Natural killer cell (primary cell): Measurements from ENCODE around the gene GCNT1. TPM values are rescaled to one million over a fixed set of nuclear protein-coding genes. Genes with fewer than 3 reads are reported as not detected.
A peak's percentile ranks its signal among the peaks of the same experiment; 100 is the strongest.
"Not testable (repeated sequence)": the region's sequence is repeated elsewhere in the genome, so short reads cannot be mapped to it uniquely, and the experiment has no call there.

ENCODE experiments used
- ATAC-seq, 3 donors: fragments of 150-1000 bp in 2 of 3; fragments of 200-7000 bp in 1 of 3; cut with Tn5 transposase; 1 replicate in 1 of 3; 2 replicates in 2 of 3; pipeline ENCODE4 v1.10.0; 2021; ENCODE audit warnings: mild to moderate bottlenecking in 2 of 3, moderate library complexity in 2 of 3
- DNase-seq, 2 donors: peaks; one replicate each; pipeline versions ENCODE4 v3.0.0 to v3.0.0-alpha.2; 2013 to 2021; ENCODE audit warnings: mixed read lengths in 1 of 2
- H3K27ac ChIP-seq: one replicate; pipeline ENCODE4 v1.5.1; 2013; ENCODE audit warnings: mild to moderate bottlenecking, low read length
- H3K27me3 ChIP-seq: one replicate; pipeline ENCODE4 v1.6.1; 2013; ENCODE audit warnings: low read length; ENCODE audit not compliant: control insufficient read depth, insufficient read depth
- H3K36me3 ChIP-seq: one replicate; pipeline ENCODE4 v1.6.1; 2013; ENCODE audit warnings: low read length; ENCODE audit not compliant: control insufficient read depth, insufficient read depth
- H3K4me1 ChIP-seq: one replicate; pipeline ENCODE4 v1.6.1; 2013; ENCODE audit warnings: low read length; ENCODE audit not compliant: control insufficient read depth, insufficient read depth
- H3K4me3 ChIP-seq: one replicate; pipeline ENCODE4 v1.5.1; 2013; ENCODE audit warnings: low read length
- H3K9me3 ChIP-seq: one replicate; pipeline ENCODE4 v1.6.1; 2013; ENCODE audit warnings: low read length; ENCODE audit not compliant: control insufficient read depth, insufficient read depth
- H3K27ac Mint-ChIP-seq, 2 donors: one replicate each; pipeline ENCODE4 v1.8.0; 2022; ENCODE audit warnings: mild to moderate bottlenecking in 2 of 2, mixed read lengths in 2 of 2, moderate library complexity in 1 of 2
- H3K27me3 Mint-ChIP-seq, 2 donors: one replicate each; pipeline ENCODE4 v1.8.0; 2022; ENCODE audit warnings: low read depth in 2 of 2, mixed read lengths in 2 of 2
- H3K36me3 Mint-ChIP-seq: one replicate; pipeline ENCODE4 v1.8.0; 2022; ENCODE audit warnings: mixed read lengths
- H3K4me1 Mint-ChIP-seq, 2 donors: one replicate each; pipeline ENCODE4 v1.8.0; 2022; ENCODE audit warnings: mixed read lengths in 2 of 2
- H3K4me3 Mint-ChIP-seq: one replicate; pipeline ENCODE4 v1.8.0; 2022; ENCODE audit warnings: mild to moderate bottlenecking, moderate library complexity, mixed read lengths
- H3K9me3 Mint-ChIP-seq, 2 donors: one replicate each; pipeline ENCODE4 v1.8.0; 2022; ENCODE audit warnings: mixed read lengths in 2 of 2
- WGBS: methylation state at CpG from one replicate; pipeline ENCODE4 v1.1.7; 2013; ENCODE audit warnings: missing lambda C conversion rate; ENCODE audit not compliant: insufficient coverage; 5-methylcytosine and 5-hydroxymethylcytosine counted together
- intact Hi-C: fragments of 100-400 bp; cut with micrococcal nuclease; formaldehyde crosslinking; loops from one replicate; pipeline ENCODE4 v1.14.2; 2022
- total RNA-seq, 4 donors: library from RNA; stranded (reverse); fragments of 120-200 nt in 1 of 4; gene quantifications; one replicate each; pipeline versions ENCODE4 v1.2.3 to v1.2.4, GENCODE V29; 2013 to 2022
- TF ChIP-seq, protein P1 (sequence below): fragments of 200-600 bp; IDR thresholded peaks from one replicate; pipeline ENCODE4 v1.8.0; 2022; ENCODE audit warnings: antibody characterized with exemption

GCNT1 gene
- total RNA-seq, 3 donors from 2014 or later (not counting 1 experiment from before 2014, with no cell fraction given), result 8.6 to 23.7 (median 18.5) TPM

DNA sequence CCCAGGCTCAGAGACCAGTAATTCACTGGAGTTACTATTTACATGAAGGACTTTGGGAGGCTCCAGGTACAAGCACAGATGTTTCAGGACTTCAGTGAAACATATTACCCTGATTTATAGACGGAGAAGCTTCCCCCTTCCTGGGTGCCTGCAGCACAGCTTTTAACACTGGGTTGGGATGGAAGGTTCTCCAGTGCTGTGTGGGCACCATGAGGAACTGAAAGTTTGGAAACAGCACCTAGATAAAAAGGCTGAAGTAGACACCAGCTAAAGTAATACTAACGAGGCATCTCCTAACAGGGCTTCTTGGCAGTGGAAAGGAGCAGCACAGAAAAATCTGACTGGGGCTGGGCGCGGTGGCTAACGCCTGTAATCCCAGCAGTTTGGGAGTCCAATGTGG lies 70.7 kb downstream of the GCNT1 start:
- Mint-ChIP-seq H3K36me3 (no peaks in the 10 kb centered on the region), H3K4me1 (peaks cover 13 to 16% of the 10 kb centered on the region in 2 donors), H3K9me3 (no peaks in the 10 kb centered on the region), H3K27ac (no peak overlapping the region), H3K4me3 (no peak overlapping the region), H3K27me3 (no peaks in the 10 kb centered on the region)
- no peaks in the 10 kb centered on the region for H3K27me3 ChIP-seq
- no peak overlapping the region for H3K4me3 ChIP-seq
- intact Hi-C loops, result no loop called here
- H3K27ac ChIP-seq, result no peak overlapping the region
- WGBS, result 96% methylated on average over 5 of the region's 5 CpGs
- no peaks in the 10 kb centered on the region for H3K36me3 ChIP-seq
- TF ChIP-seq, protein P1, sequence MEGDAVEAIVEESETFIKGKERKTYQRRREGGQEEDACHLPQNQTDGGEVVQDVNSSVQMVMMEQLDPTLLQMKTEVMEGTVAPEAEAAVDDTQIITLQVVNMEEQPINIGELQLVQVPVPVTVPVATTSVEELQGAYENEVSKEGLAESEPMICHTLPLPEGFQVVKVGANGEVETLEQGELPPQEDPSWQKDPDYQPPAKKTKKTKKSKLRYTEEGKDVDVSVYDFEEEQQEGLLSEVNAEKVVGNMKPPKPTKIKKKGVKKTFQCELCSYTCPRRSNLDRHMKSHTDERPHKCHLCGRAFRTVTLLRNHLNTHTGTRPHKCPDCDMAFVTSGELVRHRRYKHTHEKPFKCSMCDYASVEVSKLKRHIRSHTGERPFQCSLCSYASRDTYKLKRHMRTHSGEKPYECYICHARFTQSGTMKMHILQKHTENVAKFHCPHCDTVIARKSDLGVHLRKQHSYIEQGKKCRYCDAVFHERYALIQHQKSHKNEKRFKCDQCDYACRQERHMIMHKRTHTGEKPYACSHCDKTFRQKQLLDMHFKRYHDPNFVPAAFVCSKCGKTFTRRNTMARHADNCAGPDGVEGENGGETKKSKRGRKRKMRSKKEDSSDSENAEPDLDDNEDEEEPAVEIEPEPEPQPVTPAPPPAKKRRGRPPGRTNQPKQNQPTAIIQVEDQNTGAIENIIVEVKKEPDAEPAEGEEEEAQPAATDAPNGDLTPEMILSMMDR, result no peak
- H3K4me1 ChIP-seq, result peaks cover 7% of the 10 kb centered on the region
- no peak for DNase-seq
- H3K9me3 ChIP-seq, result no peaks in the 10 kb centered on the region
- ATAC-seq, result no peak

DNA sequence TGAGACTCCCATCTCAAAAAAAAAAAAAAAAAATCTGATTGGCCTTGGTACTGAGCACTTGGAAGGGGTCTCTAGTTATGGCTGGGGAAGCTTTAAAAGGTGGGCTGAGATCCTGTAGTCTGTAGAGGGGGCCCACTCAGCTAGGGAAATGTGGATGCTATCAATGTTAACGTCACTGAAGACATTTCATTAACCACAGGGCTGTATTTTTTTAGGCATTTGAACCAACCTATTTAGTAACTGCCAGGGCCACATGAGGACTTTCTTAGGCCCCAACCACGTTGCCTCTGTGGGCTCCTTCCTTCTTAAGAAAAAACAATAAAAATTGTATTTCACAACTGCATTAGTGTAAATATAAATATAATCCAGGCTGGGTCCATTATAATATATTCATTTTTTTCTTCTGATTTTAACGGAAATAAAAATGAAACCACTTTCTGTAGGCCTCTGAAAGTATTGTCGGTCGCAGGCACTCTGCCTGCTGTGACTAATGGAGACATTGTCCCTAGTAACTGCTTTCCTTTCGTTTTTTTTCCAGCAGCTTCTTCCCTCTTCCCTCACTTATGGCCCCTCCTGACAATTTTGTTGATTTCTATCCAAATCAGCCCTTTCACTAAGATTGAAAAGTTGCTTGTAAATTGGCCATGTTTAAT lies 71.6 kb downstream of the GCNT1 start:
- TF ChIP-seq, protein P1, result no peak

DNA sequence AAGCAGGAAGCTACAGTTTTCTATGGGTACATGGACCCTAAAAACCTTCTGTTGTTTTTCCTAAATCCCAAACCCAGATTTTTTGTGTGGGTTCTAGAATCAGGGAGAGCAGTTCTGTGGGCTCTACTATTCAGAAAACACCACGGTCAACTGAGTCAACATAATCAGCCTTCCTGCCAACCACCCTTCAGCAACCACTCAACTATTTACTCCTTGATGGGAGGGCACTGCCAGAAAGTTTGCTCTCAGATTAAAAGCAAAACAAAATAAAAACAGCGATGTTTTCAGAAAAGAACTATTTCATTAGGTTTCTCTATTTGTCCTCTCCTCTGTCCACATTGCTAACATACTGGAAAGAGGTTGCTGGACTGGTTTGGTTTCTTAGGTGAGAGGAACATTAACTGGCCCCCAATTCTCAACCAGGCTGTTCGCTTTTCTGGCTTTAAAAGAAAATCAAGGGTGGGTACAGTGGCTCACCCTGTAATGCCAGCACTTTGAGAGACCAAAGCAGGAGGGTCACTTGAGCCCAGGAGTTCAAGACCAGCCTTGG lies 72.3 kb downstream of the GCNT1 start:
- Histone ChIP-seq H3K9me3 (no peaks in the 10 kb centered on the region), H3K36me3 (no peaks in the 10 kb centered on the region), H3K27me3 (no peaks in the 10 kb centered on the region), H3K4me3 (no peak overlapping the region), H3K4me1 (peaks cover 7% of the 10 kb centered on the region), H3K27ac (no peak overlapping the region)
- Mint-ChIP-seq H3K27ac (peak overlapping the region in 1 of 2 donors; percentile 19), H3K4me1 (peaks cover 7 to 8% of the 10 kb centered on the region in 2 donors), H3K27me3 (no peaks in the 10 kb centered on the region), H3K9me3 (no peaks in the 10 kb centered on the region), H3K4me3 (no peak overlapping the region), H3K36me3 (no peaks in the 10 kb centered on the region)
- intact Hi-C loops, result no loop called here
- 95% methylated on average over 3 of the region's 3 CpGs for WGBS
- DNase-seq, result no peak
- no peak for ATAC-seq
- TF ChIP-seq, protein P1, result no peak

More for the DNA sequence above, 71.6 kb downstream of the GCNT1 start:
- H3K4me1 Mint-ChIP-seq, result peaks cover 13 to 15% of the 10 kb centered on the region in 2 donors
- Histone ChIP-seq H3K9me3 (no peaks in the 10 kb centered on the region), H3K36me3 (no peaks in the 10 kb centered on the region), H3K4me1 (peaks cover 7% of the 10 kb centered on the region), H3K4me3 (no peak overlapping the region), H3K27me3 (no peaks in the 10 kb centered on the region), H3K27ac (no peak overlapping the region)
- ATAC-seq (no peak), DNase-seq (peak in 1 of 2 donors; percentile 5)
- H3K4me3 Mint-ChIP-seq, result peak overlapping the region; percentile 63
- intact Hi-C loops, result no loop called here
- peak overlapping the region in 1 of 2 donors; percentile 19 for H3K27ac Mint-ChIP-seq
- 21% methylated on average over 5 of the region's 6 CpGs for WGBS
- H3K27me3 Mint-ChIP-seq, result no peaks in the 10 kb centered on the region
- H3K9me3 Mint-ChIP-seq, result no peaks in the 10 kb centered on the region
- no peaks in the 10 kb centered on the region for H3K36me3 Mint-ChIP-seq

DNA sequence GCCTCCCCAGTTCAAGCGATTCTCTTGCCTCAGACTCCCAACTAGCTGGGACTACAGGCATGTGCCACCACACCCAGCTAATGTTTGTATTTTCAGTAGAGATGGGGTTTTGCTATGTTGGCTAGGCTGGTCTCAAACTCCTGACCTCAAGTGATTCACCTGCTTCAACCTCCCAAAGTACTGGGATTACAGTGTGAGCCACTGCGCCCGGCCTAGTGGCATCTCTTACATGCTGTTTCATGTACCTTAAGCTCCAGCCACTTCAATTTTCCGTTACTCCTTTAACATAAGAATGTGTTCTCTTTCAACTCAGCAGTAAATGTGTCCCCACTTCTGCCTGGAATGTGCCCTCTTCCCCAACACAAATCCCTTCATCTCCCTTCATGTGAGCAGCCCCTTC lies 73.9 kb downstream of the GCNT1 start:
- H3K27ac Mint-ChIP-seq, H3K27me3 Mint-ChIP-seq, H3K9me3 Mint-ChIP-seq, H3K9me3 ChIP-seq, H3K4me1 ChIP-seq, H3K4me3 Mint-ChIP-seq, H3K4me3 ChIP-seq, H3K27ac ChIP-seq, H3K36me3 Mint-ChIP-seq, H3K4me1 Mint-ChIP-seq, intact Hi-C loops, H3K36me3 ChIP-seq, DNase-seq, ATAC-seq, H3K27me3 ChIP-seq: not testable (repeated sequence)
- WGBS, result 97% methylated on average over 4 of the region's 4 CpGs
